ENCODE results near the gene ZFPM1.
"Not testable (repeated sequence)": the region's sequence is repeated elsewhere in the genome, so short reads cannot be mapped to it uniquely, and the experiment has no call there.

Gene ZFPM1

GRCh38 chr16:88514526-88515232 lies 61.6 kb downstream of the ZFPM1 start:
- DNase-seq (ENCODE audit: low read depth) = no peak

- DNase-seq (ENCODE audit: low read depth) = no peak
Observed at GRCh38 chr16:88515371-88515770, 62.3 kb downstream of the ZFPM1 start.

GRCh38 chr16:88515925-88516594 lies 63.0 kb downstream of the ZFPM1 start:
- no peak for DNase-seq (ENCODE audit: low read depth)

GRCh38 chr16:88516601-88517061 lies 63.6 kb downstream of the ZFPM1 start:
- no peak for DNase-seq (ENCODE audit: low read depth)

GRCh38 chr16:88517208-88517774 lies 64.2 kb downstream of the ZFPM1 start:
- not testable (repeated sequence) for DNase-seq (ENCODE audit: low read depth)

GRCh38 chr16:88518411-88519111 lies 65.5 kb downstream of the ZFPM1 start:
- not testable (repeated sequence) for DNase-seq (ENCODE audit: low read depth)

- DNase-seq (ENCODE audit: low read depth) = no peak
Observed at GRCh38 chr16:88519240-88519639, 66.2 kb downstream of the ZFPM1 start.

GRCh38 chr16:88519938-88520653 lies 67.0 kb downstream of the ZFPM1 start:
- DNase-seq (ENCODE audit: low read depth) = no peak

- DNase-seq (ENCODE audit: low read depth) = no peak
Observed at GRCh38 chr16:88521674-88522073, 68.6 kb downstream of the ZFPM1 start.

- DNase-seq (ENCODE audit: low read depth) = no peak
Observed at GRCh38 chr16:88522276-88522949, 69.3 kb downstream of the ZFPM1 start.

GRCh38 chr16:88523309-88524161 lies 70.5 kb downstream of the ZFPM1 start:
- no peak for DNase-seq (ENCODE audit: low read depth)

GRCh38 chr16:88524274-88524972 lies 71.3 kb downstream of the ZFPM1 start:
- no peak for DNase-seq (ENCODE audit: low read depth)

GRCh38 chr16:88524973-88525662 lies 72.0 kb downstream of the ZFPM1 start:
- no peak for DNase-seq (ENCODE audit: low read depth)

- no peak for DNase-seq (ENCODE audit: low read depth)
Observed at GRCh38 chr16:88525663-88525990, 72.5 kb downstream of the ZFPM1 start.

GRCh38 chr16:88526008-88526905 lies 73.2 kb downstream of the ZFPM1 start:
- DNase-seq (ENCODE audit: low read depth) = no peak

- no peak for DNase-seq (ENCODE audit: low read depth)
Observed at GRCh38 chr16:88526906-88527185, 73.8 kb downstream of the ZFPM1 start.

- peak; percentile 52 for DNase-seq (ENCODE audit: low read depth)
Observed at GRCh38 chr16:88527186-88527936, 74.3 kb downstream of the ZFPM1 start.
